ENCODE results near the gene DIPK1C.

DNA sequence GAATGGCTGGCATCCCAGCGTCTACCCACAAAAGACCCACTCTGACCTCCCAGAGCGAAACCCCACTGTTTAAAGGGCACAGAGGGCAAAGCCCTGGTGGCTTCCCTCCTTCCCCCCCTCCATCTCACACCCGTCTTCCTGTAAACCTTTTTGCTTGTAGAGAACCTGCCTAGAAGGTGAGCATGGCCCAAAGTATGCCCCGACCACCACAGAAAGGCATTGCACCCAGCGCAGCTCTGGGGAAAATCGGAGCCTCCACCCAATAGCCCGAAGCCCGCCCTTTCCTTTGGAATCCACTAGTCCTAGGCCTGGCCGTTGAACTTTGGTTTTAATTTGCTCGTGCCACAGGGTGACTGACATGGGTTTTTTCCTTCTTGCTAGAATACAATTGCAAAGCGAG, 22.6 kb downstream of the DIPK1C start:
- TF ChIP-seq STAT1 (IDR thresholded peaks at IDR 0.05; ENCODE audit: unreplicated experiment) (no peak), EZH2phosphoT487 (IDR thresholded peaks at IDR 0.05; ENCODE audit: unreplicated experiment) (no peak), EZH2 (IDR thresholded peaks at IDR 0.05; ENCODE audit: low read depth, unreplicated experiment) (no peak), POLR2AphosphoS5 (IDR thresholded peaks at IDR 0.05; ENCODE audit: low read depth) (no peak), ZNF114 (CRISPR knock-in tag; IDR thresholded peaks at IDR 0.05) (no peak), CREB1 (CRISPR knock-in tag; IDR thresholded peaks at IDR 0.05; ENCODE audit: low read depth) (no peak)
- TF ChIP-seq, protein P1, sequence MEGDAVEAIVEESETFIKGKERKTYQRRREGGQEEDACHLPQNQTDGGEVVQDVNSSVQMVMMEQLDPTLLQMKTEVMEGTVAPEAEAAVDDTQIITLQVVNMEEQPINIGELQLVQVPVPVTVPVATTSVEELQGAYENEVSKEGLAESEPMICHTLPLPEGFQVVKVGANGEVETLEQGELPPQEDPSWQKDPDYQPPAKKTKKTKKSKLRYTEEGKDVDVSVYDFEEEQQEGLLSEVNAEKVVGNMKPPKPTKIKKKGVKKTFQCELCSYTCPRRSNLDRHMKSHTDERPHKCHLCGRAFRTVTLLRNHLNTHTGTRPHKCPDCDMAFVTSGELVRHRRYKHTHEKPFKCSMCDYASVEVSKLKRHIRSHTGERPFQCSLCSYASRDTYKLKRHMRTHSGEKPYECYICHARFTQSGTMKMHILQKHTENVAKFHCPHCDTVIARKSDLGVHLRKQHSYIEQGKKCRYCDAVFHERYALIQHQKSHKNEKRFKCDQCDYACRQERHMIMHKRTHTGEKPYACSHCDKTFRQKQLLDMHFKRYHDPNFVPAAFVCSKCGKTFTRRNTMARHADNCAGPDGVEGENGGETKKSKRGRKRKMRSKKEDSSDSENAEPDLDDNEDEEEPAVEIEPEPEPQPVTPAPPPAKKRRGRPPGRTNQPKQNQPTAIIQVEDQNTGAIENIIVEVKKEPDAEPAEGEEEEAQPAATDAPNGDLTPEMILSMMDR (conservative IDR thresholded peaks at IDR 0.05; ENCODE audit: low read depth in 2 of 2) = no peak
- TF ChIP-seq, protein P2, sequence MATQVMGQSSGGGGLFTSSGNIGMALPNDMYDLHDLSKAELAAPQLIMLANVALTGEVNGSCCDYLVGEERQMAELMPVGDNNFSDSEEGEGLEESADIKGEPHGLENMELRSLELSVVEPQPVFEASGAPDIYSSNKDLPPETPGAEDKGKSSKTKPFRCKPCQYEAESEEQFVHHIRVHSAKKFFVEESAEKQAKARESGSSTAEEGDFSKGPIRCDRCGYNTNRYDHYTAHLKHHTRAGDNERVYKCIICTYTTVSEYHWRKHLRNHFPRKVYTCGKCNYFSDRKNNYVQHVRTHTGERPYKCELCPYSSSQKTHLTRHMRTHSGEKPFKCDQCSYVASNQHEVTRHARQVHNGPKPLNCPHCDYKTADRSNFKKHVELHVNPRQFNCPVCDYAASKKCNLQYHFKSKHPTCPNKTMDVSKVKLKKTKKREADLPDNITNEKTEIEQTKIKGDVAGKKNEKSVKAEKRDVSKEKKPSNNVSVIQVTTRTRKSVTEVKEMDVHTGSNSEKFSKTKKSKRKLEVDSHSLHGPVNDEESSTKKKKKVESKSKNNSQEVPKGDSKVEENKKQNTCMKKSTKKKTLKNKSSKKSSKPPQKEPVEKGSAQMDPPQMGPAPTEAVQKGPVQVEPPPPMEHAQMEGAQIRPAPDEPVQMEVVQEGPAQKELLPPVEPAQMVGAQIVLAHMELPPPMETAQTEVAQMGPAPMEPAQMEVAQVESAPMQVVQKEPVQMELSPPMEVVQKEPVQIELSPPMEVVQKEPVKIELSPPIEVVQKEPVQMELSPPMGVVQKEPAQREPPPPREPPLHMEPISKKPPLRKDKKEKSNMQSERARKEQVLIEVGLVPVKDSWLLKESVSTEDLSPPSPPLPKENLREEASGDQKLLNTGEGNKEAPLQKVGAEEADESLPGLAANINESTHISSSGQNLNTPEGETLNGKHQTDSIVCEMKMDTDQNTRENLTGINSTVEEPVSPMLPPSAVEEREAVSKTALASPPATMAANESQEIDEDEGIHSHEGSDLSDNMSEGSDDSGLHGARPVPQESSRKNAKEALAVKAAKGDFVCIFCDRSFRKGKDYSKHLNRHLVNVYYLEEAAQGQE (IDR thresholded peaks at IDR 0.05; ENCODE audit: unreplicated experiment) = no peak
- TF ChIP-seq, protein P3, sequence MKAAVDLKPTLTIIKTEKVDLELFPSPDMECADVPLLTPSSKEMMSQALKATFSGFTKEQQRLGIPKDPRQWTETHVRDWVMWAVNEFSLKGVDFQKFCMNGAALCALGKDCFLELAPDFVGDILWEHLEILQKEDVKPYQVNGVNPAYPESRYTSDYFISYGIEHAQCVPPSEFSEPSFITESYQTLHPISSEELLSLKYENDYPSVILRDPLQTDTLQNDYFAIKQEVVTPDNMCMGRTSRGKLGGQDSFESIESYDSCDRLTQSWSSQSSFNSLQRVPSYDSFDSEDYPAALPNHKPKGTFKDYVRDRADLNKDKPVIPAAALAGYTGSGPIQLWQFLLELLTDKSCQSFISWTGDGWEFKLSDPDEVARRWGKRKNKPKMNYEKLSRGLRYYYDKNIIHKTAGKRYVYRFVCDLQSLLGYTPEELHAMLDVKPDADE (IDR thresholded peaks at IDR 0.05) = no peak
